GM23338 (cell line): Measurements from ENCODE around the gene RFC2. TPM values are rescaled to one million over a fixed set of nuclear protein-coding genes. Genes with fewer than 3 reads are reported as not detected.
A peak's percentile ranks its signal among the peaks of the same experiment; 100 is the strongest.
"Not testable (repeated sequence)": the region's sequence is repeated elsewhere in the genome, so short reads cannot be mapped to it uniquely, and the experiment has no call there.

ENCODE experiments used
- ATAC-seq: fragments of 200-7000 bp; cut with Tn5 transposase; 3 replicates; pipeline ENCODE4 v1.9.1; 2020
- DNase-seq: peaks from one replicate; pipeline ENCODE4 v3.0.0-alpha.2; 2015; ENCODE audit warnings: low spot score
- H2AFZ ChIP-seq: fragments of 200-600 bp; sonication (generic); 2 replicates; pipeline ENCODE4 v1.8.0; 2016; ENCODE audit warnings: antibody characterized with exemption, mild to moderate bottlenecking, moderate library complexity
- H3F3A ChIP-seq: fragments of 200-600 bp; sonication (generic); replicated peaks from 2 replicates; pipeline ENCODE4 v1.8.0; 2017; ENCODE audit warnings: antibody characterized with exemption, mixed run types, low read depth
- H3K27ac ChIP-seq: fragments of 200-600 bp; sonication (generic); 2 replicates; pipeline ENCODE4 v1.6.1; 2016; ENCODE audit warnings: low read depth
- H3K27me3 ChIP-seq: fragments of 200-600 bp; sonication (generic); 2 replicates; pipeline ENCODE4 v1.8.0; 2016; ENCODE audit warnings: mild to moderate bottlenecking, mixed run types, moderate library complexity; ENCODE audit not compliant: insufficient read depth
- H3K36me3 ChIP-seq: fragments of 200-600 bp; sonication (generic); 2 replicates; pipeline ENCODE4 v1.8.0; 2016; ENCODE audit warnings: mild to moderate bottlenecking; ENCODE audit not compliant: insufficient read depth
- H3K4me1 ChIP-seq: fragments of 200-600 bp; sonication (generic); 2 replicates; pipeline ENCODE4 v1.8.0; 2016; ENCODE audit warnings: mild to moderate bottlenecking, moderate library complexity; ENCODE audit not compliant: insufficient read depth
- H3K4me2 ChIP-seq: fragments of 200-600 bp; sonication (generic); 2 replicates; pipeline ENCODE4 v1.7.1; 2017; ENCODE audit warnings: mixed run types
- H3K4me3 ChIP-seq: fragments of 200-600 bp; sonication (generic); 2 replicates; pipeline ENCODE4 v1.6.1; 2016; ENCODE audit warnings: mixed run types
- H3K79me2 ChIP-seq: fragments of 200-600 bp; sonication (generic); replicated peaks from 2 replicates; pipeline ENCODE4 v1.8.0; 2017; ENCODE audit warnings: mild to moderate bottlenecking; ENCODE audit not compliant: insufficient read depth
- H3K9me2 ChIP-seq: fragments of 200-600 bp; sonication (generic); 2 replicates; pipeline ENCODE4 v1.8.0; 2017; ENCODE audit not compliant: insufficient read depth
- H4K20me1 ChIP-seq: fragments of 200-600 bp; sonication (generic); replicated peaks from 2 replicates; pipeline ENCODE4 v1.8.0; 2017; ENCODE audit warnings: mild to moderate bottlenecking; ENCODE audit not compliant: insufficient read depth
- H3K27ac Mint-ChIP-seq: 2 replicates; pipeline ENCODE4 v1.8.0; 2020; ENCODE audit warnings: inconsistent platforms, mild to moderate bottlenecking, moderate library complexity, mixed read lengths
- H3K27me3 Mint-ChIP-seq: 3 replicates; pipeline ENCODE4 v1.8.0; 2022; ENCODE audit warnings: low read depth, mild to moderate bottlenecking, moderate library complexity, mixed read lengths, inconsistent platforms; ENCODE audit not compliant: insufficient read depth, poor library complexity
- H3K36me3 Mint-ChIP-seq: 3 replicates; pipeline ENCODE4 v1.8.0; 2021; ENCODE audit warnings: low read depth, mild to moderate bottlenecking, inconsistent platforms, moderate library complexity, mixed read lengths
- H3K4me1 Mint-ChIP-seq: 3 replicates; pipeline ENCODE4 v1.8.0; 2020; ENCODE audit warnings: mild to moderate bottlenecking, inconsistent platforms, mixed read lengths
- H3K4me3 Mint-ChIP-seq: 3 replicates; pipeline ENCODE4 v1.8.0; 2021; ENCODE audit warnings: moderate library complexity, mild to moderate bottlenecking, inconsistent platforms, mixed read lengths
- H3K9me3 Mint-ChIP-seq: 3 replicates; pipeline ENCODE4 v1.8.0; 2020; ENCODE audit warnings: moderate library complexity, mild to moderate bottlenecking, inconsistent platforms, mixed read lengths
- CREB1 ChIP-seq: fragments of 250-450 bp; sonication (Bioruptor Pico); IDR thresholded peaks from 2 replicates; pipeline ENCODE4 v1.5.0; 2020; ENCODE audit warnings: low read depth, mild to moderate bottlenecking, moderate library complexity
- CTCF ChIP-seq, 2 experiments: fragments of 200-600 bp in 1 of 2; sonication (generic) in 1 of 2; conservative IDR thresholded peaks; 2 replicates each; pipeline versions ENCODE4 v1.5.1 to v1.6.1; 2016 to 2017; ENCODE audit warnings: antibody characterized with exemption in 2 of 2, low read depth in 2 of 2, mild to moderate bottlenecking in 2 of 2, moderate library complexity in 1 of 2
- EZH2 ChIP-seq: fragments of 200-600 bp; sonication (generic); IDR thresholded peaks from one replicate; pipeline ENCODE4 v1.8.0; 2017; ENCODE audit warnings: antibody characterized with exemption, mild to moderate bottlenecking, low read depth; ENCODE audit not compliant: unreplicated experiment
- JUNB ChIP-seq: IDR thresholded peaks from one replicate; pipeline ENCODE4 v1.6.1; 2016; ENCODE audit warnings: antibody characterized with exemption; ENCODE audit not compliant: unreplicated experiment
- ZNF331 ChIP-seq: fragments of 250-450 bp; sonication (Bioruptor Pico); IDR thresholded peaks from 2 replicates; pipeline ENCODE4 v1.5.0; 2020; ENCODE audit warnings: low read depth, mild to moderate bottlenecking, moderate library complexity
- polyA plus RNA-seq: library from polyadenylated mRNA; unstranded; fragments of >200 nt; fragmentation: Nextera tagmentation; extraction: Ambion mirVana; gene quantifications from 2 replicates; pipeline ENCODE4 v1.2.1, GENCODE V29; 2016
- total RNA-seq: library from RNA; depleted of rRNA; stranded (reverse); fragments of >200 nt; shearing (Covaris generic); gene quantifications from 2 replicates; pipeline ENCODE4 v1.2.3, GENCODE V29; 2014

RFC2 gene
- total and polyA plus RNA-seq, 2 experiments from 2014 or later: 56.4 to 75.2 TPM

- H3K4me3 Mint-ChIP-seq: no peak overlapping the region
- Histone ChIP-seq H3F3A (peaks cover 9% of the 10 kb centered on the region; the same call in 1 of the 2 replicates), H3K36me3 (no peaks in the 10 kb centered on the region), H4K20me1 (no peaks in the 10 kb centered on the region), H3K27me3 (no peaks in the 10 kb centered on the region), H2AFZ (no peak overlapping the region), H3K9me2 (no peaks in the 10 kb centered on the region), H3K79me2 (peaks cover 15% of the 10 kb centered on the region), H3K4me3 (no peak overlapping the region), H3K27ac (no peak overlapping the region), H3K4me1 (peaks cover 7% of the 10 kb centered on the region; the same call in 1 of the 2 replicates), H3K4me2 (no peak overlapping the region)
- peaks cover 11% of the 10 kb centered on the region for H3K27me3 Mint-ChIP-seq
- TF ChIP-seq EZH2: no peak
- no peaks in the 10 kb centered on the region; the same call in 2 of the 3 replicates for H3K36me3 Mint-ChIP-seq
- H3K4me1 Mint-ChIP-seq: peaks cover 3% of the 10 kb centered on the region; the same call in 2 of the 3 replicates
- ATAC-seq: no peak
- DNase-seq: no peak
- H3K9me3 Mint-ChIP-seq: no peaks in the 10 kb centered on the region
- no peak overlapping the region for H3K27ac Mint-ChIP-seq
Measured at GRCh38 chr7:74258639-74259038, 4.4 kb upstream of the RFC2 start.

- no peak overlapping the region for H3K27ac Mint-ChIP-seq
- Histone ChIP-seq H3K27me3 (no peaks in the 10 kb centered on the region), H4K20me1 (peaks cover 6% of the 10 kb centered on the region), H3K4me3 (no peak overlapping the region), H3K27ac (peak overlapping the region; percentile 79), H3K79me2 (peaks cover 29% of the 10 kb centered on the region), H3F3A (peaks cover 12% of the 10 kb centered on the region; the same call in 1 of the 2 replicates), H3K9me2 (no peaks in the 10 kb centered on the region), H2AFZ (no peak overlapping the region), H3K36me3 (no peaks in the 10 kb centered on the region; the same call in 1 of the 2 replicates), H3K4me1 (peaks cover 14% of the 10 kb centered on the region), H3K4me2 (no peak overlapping the region)
- DNase-seq (no peak), ATAC-seq (no peak)
- H3K4me1 Mint-ChIP-seq: peaks cover 6% of the 10 kb centered on the region; the same call in 2 of the 3 replicates
- peaks cover 5% of the 10 kb centered on the region for H3K27me3 Mint-ChIP-seq
- TF ChIP-seq ZNF331 (CRISPR knock-in tag) (no peak), JUNB (no peak), CREB1 (CRISPR knock-in tag) (no peak), CTCF (conservative IDR thresholded peaks at IDR 0.05; ENCODE audit: low read depth in 2 of 2) (no peak)
- H3K4me3 Mint-ChIP-seq: peak overlapping the region; percentile 95; the same call in 2 of the 3 replicates
- peaks cover 14% of the 10 kb centered on the region for H3K36me3 Mint-ChIP-seq
- H3K9me3 Mint-ChIP-seq: no peaks in the 10 kb centered on the region
Measured at GRCh38 chr7:74256491-74257408, 2.6 kb upstream of the RFC2 start.

- not testable (repeated sequence) for H3K27ac ChIP-seq, H4K20me1 ChIP-seq, ATAC-seq, H3K36me3 ChIP-seq, H3K27ac Mint-ChIP-seq, H3K9me2 ChIP-seq, H3K4me1 Mint-ChIP-seq, H3K9me3 Mint-ChIP-seq, DNase-seq, H3K27me3 Mint-ChIP-seq, H3K27me3 ChIP-seq, H2AFZ ChIP-seq
- peak overlapping the region; percentile 91 for H3K4me2 ChIP-seq
- H3K4me1 ChIP-seq: peaks cover 14% of the 10 kb centered on the region
- Mint-ChIP-seq H3K36me3 (peaks cover 24% of the 10 kb centered on the region), H3K4me3 (peak overlapping the region; percentile 95)
- H3K4me3 ChIP-seq: peak overlapping the region; percentile 96
- H3F3A ChIP-seq: peaks cover 12% of the 10 kb centered on the region; the same call in 1 of the 2 replicates
- peaks cover 29% of the 10 kb centered on the region for H3K79me2 ChIP-seq
Measured at GRCh38 chr7:74255461-74255860, 1.3 kb upstream of the RFC2 start.
